Measurements from ENCODE around the gene TRIM50.
"Not testable (repeated sequence)": the region's sequence is repeated elsewhere in the genome, so short reads cannot be mapped to it uniquely, and the experiment has no call there.

TRIM50 gene

DNA sequence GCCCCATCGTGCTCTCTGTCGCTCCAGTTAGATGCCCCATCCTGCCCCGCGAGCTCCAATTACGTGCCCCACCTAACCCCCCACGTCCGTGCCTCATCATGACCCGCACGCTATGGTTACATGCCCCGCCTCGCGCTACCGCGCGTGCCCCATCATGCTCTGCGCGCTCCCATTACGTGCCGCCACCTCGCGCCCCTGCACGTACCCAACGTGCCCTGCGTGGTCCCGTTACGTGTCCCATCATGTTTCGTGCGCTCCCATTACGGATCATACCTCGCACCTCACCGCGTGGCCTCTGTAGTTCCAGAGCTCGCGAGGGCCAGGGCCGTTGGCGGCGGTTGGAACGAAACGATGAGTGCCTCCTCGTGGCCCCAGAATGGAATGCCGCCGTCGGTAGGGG, at the start of gene TRIM50, which contains the start of gene FKBP6:
TRIM50 (minus strand) TSS at position 161 of the 400 bp plus-strand sequence. CDS start 3,295 bp downstream, outside the sequence.
FKBP6 (plus strand) TSS at position 240 of the 400 bp plus-strand sequence. CDS start 268 bp downstream, outside the sequence.
- DNase-seq (ENCODE audit: low read depth): not testable (repeated sequence)

DNA sequence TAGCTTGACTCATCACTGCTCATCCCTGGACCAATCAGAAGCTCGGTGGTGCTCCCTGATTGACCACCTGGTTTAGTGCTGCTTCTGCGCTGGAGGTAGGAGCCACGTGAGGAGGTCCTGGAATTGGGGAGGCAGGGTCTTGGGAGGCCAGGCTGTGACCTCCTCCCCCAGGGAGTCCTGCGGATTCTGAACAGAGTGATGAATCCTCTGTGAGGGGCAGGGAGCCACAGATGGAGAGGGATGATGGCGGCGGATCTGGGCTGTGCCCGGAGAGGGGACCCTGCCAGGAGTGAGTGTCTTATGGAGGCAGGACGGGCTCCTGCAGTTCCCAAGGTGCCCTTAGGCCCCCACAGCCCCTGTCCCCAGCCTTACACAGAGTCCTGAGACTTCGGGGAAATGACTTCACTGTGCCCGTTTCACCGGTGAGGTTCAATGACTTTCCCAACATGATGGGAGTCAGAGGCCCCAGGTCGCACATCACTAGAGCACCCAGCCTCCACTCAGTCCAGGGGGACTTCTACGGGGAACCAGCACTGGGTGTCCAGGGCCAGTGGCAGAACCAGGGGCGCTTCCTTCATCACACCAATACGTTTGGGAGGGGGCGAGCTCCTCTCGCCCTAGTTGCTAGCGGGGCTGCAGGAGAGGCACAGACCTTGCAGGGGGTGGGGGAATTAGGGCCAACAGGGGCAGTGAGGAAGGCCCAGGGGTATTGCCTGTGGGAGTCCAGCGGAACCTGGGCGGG, 49.0 kb upstream of the TRIM50 start:
- no peak for DNase-seq (ENCODE audit: low read depth)

DNA sequence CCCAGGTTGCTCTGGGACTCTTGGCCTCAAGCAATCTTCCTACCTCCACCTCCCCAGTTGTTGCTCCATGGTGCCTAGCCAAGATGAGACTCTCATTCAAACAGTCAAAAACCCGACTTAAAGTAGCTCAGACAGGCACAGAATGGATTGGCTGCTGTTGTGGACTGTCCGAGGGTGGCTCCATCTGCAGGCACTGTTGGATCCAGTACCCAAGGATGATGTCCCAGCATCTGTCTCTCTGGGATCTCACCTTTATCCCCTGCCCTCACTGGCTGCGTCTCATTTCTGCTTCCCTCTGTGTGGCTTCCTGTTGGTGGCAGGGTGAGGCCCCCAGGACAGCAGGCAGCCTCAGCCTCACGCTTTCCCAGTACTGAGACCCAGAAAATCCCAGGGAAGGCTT, 48.4 kb upstream of the TRIM50 start:
- DNase-seq (ENCODE audit: low read depth): not testable (repeated sequence)

DNA sequence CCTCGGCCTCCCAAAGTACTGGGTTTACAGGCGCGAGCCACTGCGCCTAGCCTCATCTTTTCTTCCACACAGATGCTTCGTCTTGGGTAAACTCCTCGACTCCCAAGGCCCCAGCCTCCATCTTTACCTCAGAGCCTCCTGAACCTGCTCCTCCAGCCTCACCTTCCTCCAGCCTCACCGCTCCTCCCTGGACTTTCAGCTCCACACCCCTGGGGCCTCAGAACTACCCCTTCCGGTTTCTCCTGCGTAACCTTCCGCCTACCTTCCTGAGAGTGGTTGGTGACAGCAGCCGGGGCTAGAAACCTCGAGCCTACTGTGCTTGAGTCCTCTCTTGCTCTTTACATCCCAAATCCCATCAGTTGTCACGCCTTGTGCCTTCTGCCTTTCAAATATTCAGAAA, 45.9 kb upstream of the TRIM50 start:
- DNase-seq (ENCODE audit: low read depth): no peak

DNA sequence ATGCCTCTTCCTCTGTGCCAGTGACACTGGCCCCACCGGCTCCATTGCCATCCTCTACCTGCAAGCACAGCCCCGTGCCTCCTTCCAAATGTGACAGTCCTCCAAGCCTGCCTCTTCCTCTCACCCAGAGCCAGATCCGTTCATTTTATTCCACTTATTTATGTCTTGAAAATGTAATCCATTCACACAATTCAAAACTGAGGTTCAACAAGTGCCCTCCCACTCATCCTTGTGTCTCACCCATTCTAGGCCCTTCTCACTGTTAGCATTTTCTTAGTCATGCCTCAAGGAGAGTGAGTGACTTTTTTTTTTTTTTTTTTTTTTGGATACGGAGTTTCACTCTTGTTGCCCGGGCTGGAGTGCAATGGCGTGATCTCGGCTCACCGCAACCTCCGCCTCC, 41.7 kb upstream of the TRIM50 start:
- DNase-seq (ENCODE audit: low read depth): no peak

DNA sequence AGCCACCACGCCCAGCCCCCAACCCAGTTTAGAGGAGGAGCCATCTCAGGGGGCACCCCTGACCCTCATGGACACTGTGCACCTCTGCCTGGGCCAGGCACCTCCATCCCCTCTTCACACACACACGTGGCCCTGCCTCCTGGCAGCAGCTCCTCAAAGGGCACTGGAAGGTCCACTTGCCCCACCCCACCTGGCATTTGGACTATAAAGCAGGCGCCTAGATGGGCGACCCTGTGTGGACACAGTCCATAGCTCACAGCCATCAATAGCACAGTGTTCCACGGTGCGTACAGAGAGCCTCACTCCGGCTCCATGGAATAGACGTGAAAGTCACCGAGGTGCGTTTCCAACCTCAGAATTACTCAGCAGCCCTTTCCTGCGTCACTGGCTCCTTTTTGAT, 41.1 kb upstream of the TRIM50 start:
- no peak for DNase-seq (ENCODE audit: low read depth)

DNA sequence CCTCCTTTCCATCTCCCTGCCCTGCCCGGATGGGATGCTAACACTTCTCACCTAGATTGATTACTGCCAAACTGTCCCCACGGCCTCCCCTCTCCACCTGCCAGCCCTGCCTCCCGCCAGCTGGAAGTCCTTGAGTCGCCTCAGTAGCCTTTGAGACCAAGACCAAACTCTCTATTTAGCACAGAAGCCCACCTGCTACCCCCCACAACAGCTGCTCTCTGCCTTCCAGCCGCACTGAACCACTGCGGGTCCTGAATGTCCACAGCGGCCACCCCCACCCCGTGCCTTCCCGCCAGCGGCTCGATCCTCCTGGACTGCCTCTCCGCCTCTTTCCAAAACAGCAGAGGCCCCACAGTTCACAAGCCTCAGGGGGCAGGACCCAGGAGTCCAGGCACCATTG, 39.1 kb upstream of the TRIM50 start:
- DNase-seq (ENCODE audit: low read depth): no peak

DNA sequence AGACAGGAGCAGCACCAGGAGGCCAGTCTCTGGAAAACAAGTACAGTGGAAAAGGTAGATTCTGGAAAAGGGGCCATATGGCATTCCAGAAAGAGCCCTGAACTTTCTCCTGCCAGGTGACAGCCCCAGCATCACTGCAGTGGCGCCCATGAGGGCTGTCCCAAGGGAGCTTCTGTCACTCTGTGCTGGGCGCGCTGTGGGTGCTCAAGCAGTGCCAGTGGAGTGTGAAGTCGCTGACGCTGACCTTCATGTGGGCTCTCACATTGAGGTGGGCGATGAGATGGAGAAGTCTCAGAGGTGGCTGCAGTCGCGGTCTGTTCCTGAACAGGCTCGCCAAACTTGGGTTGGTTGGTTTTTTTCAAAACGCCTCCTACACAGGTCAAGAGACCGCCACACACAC, 38.2 kb upstream of the TRIM50 start:
- no peak for DNase-seq (ENCODE audit: low read depth)

DNA sequence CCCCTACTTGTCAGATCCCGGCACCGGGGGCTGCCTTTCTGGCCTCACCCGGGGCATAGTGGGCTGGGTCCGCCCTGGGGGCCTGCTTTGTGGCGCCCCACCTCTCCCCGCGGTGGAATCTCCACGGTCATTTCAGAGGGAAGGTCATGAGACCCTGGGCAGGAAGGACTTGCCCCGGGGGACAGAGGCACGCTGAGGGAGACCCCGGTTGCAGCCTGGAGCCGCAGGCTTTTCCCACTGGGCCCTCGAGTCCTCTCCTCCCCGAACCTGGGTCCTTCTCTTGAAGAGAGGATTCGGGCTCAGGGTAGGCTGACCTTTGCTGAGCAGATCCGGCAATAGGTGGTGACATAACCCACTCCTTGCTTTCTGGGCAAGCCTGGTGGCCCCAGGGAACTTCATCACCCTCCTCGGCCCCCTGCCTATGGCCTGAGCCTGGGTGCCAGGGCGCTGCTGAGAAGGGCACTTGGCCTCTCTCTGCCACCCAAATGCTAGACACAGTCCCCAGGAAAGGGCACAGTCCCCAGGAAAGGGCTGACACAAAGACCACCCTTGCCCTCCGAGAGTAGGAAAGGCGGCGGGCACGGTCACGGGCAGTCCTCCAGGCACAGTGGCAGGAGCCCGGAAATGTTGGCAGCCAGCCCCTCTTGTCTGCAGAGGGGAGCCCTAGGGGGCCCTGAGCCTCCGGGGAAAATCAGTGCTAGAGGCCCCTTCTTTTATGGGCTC, 36.3 kb upstream of the TRIM50 start:
- no peak for DNase-seq (ENCODE audit: low read depth)

DNA sequence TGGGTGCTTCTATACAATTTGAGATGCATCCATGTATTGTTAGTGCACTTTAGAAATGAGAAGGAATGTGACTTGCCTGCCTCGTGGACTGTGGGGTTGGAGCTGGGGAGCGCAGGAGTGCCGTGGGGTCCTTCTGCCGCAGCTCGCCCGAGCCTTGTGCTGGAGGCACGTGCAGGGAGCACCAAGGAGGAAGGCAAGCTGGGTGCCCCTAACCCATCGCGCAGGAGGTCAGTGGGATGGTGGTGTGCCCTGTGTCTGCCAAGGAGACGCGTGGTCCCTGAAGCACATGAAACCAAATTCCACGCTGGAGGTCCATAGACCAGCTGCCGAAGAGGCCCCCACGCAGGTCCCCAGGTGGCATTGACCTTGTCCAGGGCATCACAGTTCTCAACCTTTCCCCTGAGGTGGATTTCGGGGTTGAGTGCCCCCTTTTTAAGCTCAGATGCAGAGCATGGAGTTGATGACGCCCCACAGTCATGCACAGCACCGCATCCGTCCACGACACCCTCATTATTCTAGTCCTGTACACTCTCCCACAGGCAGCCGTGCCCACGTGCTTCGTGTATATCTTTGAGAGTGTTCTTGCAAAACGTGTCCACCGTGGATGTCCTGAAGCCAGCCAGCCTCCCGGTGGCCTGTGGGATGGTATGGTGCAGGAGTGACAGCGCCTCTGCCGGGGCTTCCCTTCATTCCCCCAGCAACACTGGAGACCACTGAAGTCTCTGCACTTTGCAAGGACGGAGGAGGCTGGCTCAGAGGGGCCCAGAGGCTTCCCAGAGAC, 35.5 kb upstream of the TRIM50 start:
- DNase-seq (ENCODE audit: low read depth): no peak

DNA sequence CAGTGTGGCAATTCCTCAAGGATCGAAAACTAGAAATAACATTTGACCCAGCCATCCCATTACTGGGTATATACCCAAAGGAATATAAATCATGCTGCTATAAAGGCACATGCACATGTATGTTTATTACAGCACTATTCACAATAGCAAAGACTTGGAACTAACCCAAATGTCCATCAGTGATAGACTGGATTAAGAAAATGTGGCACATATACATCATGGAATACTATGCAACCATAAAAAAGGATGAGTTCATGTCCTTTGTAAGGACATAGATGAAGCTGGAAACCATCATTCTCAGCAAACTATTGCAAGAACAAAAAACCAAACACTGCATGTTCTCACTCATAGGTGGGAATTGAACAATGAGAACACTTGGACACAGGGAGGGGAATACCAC, 32.7 kb upstream of the TRIM50 start:
- DNase-seq (ENCODE audit: low read depth): not testable (repeated sequence)

DNA sequence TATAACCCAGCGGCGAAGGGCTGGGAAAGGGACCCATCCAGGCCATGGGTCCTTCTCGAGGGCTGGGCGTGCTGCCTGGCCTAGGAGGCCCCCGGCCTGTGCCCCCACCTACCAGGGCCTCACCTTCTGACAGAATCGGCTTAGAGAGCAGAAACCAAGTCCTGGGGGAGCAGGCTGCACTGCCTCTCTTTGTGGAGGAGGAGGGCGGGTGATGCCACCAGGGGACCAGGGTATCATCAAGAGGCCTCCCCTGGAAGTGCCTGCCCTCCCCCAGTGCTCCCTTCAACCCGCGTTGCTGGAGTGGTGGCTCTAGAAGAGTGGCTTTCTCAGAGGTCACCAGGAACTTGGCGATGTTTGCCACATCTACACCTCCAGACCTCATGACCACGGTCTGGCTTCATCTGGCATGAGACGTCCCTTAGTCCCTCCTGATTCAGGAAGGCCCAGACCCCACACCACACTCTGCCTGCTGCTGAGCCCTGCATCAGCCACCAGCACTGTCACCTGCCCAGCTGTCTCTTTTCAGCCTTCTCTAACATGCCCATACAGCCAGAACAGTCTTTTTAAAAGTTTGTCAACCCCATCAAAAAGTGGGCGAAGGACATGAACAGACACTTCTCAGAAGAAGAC, 32.0 kb upstream of the TRIM50 start:
- DNase-seq (ENCODE audit: low read depth): no peak

DNA sequence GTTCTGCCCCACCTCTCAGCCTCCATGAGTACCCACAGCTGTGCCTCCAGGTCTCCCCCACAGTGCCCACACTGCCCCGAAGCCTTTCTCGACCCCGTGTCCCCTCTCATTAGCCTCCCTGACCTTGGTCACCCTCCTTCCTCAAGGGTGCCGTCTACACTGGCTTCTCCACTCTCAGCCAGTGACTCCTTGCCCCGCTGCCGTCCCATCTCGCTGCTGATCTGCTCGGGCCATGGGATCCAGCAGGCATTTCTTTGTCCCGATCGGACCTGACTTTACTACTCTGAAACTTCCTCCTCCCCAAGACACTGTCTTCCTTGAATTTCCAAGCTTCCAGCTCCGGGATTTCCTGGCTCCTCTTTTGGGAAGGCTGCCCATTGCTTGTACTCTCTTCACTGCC, 31.4 kb upstream of the TRIM50 start:
- DNase-seq (ENCODE audit: low read depth): no peak

DNA sequence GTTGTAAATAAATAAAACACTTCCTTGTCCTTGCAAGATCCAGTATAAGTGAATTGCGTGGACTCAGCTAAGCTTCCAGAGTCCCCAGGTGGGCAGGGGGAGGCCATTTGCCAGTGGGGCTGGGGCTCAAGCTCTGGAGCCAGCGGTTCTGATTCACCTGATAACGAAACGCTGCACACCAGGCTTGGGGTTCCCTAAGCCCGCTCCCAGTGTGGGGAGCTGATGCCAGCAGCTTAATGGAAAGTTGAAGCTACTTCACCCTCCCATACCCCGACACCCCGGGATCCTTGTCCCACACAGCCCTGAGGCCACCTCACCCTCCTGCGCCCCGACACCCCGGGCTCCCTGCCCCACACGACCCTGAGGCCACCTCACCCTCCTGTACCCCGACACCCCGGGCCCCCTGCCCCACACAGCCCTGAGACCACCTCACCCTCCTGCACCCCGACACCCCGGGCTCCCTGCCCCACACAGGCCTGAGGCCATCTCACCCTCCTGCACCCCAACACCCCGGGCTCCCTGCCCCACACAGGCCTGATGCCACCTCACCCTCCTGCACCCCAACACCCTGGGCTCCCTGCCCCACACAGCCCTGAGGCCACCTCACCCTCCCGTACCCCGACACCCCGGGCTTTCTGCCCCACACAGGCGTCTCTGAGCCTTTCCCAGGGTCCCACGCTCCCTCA, 30.9 kb upstream of the TRIM50 start:
- no peak for DNase-seq (ENCODE audit: low read depth)

DNA sequence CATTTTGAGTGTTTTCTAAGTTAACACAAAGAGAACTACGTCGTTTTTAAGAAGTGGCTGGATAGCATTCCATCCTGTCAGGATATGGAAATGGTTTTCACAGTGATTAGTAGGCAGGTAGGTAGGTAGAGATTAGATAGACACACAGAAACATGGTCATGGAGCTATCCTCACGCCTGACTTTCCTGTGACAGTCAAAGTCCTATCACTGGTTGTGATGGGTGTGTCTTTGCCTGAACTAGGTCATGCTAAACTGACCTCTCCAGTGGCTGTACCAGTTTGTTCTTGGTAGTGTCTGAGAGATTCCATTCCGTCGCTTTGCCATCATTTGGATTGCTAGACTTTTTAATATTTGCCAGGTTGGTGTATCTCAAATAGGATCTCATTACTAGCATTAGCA, 28.3 kb upstream of the TRIM50 start:
- DNase-seq (ENCODE audit: low read depth): no peak

DNA sequence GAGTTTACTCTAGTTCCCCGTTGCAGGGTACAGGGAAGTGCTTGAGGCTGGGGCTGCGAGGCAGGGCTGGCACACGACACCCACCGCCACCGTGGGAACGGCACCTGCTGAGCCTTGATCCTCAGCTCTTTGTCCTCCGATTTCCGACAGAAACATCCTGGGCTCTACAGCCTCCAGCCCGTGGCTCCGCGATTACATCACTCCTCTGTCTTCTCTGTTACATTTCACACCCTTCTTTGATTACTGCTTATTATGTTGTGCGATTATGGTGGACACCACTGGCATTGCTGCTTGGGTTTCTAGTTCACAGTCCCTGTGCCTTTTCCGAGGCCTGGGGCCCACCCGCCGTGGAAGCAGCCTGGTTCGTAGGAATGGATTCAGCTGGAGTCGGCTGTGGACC, 26.9 kb upstream of the TRIM50 start:
- no peak for DNase-seq (ENCODE audit: low read depth)

DNA sequence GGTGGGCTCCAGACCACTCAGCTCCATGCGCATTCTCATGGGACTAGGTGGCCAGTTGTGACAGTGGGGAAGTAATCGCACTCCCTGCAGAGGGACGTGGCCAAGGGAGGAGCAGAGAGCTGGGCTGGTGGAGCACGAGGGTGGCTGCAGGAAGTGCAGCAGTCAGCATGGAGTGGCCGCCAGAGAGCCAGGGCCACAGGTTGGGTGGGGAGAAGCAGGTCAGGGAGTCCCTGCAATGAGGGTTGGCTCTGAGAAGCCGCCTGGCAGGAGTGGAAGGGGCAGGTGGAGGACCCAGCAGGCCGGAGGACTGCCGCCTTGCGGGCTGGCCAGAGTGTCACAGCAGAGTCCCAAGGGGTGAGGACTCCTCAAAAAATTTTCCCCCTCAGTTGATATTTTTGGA, 26.3 kb upstream of the TRIM50 start:
- no peak for DNase-seq (ENCODE audit: low read depth)

DNA sequence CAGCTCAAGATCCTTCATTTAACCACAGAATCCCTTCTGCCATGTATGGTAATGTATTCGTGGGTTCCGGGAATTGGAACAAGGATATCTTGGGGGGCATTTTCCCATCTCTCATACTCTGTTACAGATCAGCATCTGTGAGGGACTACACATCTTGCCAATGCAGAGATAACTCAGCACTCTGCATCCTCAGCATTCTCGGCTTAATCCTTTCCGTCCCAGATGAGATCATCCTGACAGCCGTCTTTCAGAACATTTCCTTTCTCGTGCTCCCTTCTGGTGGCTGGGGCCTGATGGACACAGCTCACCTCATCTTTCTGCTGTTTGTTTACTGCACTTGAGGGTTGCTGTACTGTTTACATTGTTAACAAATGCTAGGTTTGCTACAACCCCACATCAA, 25.4 kb upstream of the TRIM50 start:
- no peak for DNase-seq (ENCODE audit: low read depth)

DNA sequence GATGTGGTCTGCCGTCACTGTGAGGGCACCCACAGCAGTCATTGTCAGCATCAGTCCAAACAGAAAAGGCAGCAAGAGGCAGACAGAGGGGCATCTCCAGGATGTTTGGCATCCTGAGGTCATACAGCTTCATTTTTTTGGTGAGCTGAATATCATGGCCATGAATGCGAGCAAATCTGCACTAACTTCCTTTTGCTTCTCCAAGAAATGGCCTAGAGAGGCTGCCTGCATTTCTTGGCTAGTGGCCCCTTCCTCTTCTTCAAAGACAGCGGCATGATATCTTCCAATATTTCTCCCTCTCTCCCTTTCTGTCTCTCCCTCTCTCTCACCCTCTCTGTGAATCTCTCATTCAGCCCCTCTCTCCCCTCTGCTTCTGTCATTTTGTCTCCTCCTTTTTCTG, 24.9 kb upstream of the TRIM50 start:
- DNase-seq (ENCODE audit: low read depth): no peak

DNA sequence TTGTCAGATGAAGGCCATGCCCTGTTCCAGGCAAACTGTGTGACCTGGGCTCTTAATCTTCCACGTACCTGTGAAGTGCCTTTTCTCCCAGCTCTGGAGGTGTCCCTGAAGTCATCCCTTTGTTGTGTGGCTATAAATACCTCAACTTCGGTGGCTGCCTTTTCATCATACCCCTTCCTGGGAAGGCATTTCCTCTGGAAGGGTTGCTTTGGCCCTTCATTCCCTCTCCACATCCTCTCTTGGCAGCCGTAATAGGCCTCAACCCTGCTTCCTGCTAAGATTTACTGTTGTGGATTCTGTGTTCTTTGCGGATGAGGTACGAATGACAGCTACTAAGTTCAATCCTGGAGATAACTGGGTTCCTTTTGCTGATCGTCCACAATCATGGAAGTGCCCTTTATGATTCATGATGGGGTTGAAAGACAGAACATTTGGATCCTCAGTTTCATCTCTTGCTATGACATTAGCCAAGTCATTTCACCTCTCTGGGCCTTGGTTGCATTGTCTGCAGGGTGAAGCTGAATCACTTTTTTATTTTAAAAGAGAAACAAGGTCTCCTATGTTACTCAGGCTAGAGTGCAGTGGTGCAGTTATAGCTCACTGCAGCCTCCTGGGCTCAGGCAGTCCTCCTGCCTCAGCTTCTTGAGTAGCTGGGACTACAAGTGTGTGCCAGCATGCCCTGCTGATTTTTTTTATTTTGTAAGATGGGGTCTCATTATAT, 23.7 kb upstream of the TRIM50 start:
- no peak for DNase-seq (ENCODE audit: low read depth)
